ENCODE data around the gene AKIRIN2. TPM values are rescaled to one million over a fixed set of nuclear protein-coding genes. Genes with fewer than 3 reads are reported as not detected.

The AKIRIN2 gene
- total RNA-seq, 4 donors from 2014 or later = 15.3 to 35.4 (median 29.2) TPM

GRCh38 chr6:87731818-87732661 is 30.0 kb upstream of the AKIRIN2 start:
- Histone ChIP-seq H3K27me3 (no peaks in the 10 kb centered on the region), H3K4me3 (peak overlapping the region; percentile 9), H3K9me3 (no peaks in the 10 kb centered on the region), H3K4me1 (peaks cover 37% of the 10 kb centered on the region), H3K27ac (peak overlapping the region; percentile 82), H3K36me3 (no peaks in the 10 kb centered on the region)
- WGBS = 21% methylated on average over 4 of the region's 4 CpGs
- TF ChIP-seq EP300 (IDR thresholded peaks at IDR 0.05) = no peak
- peak in 2 of 3 donors; percentile 88 to 91 for TF ChIP-seq POLR2AphosphoS5 (IDR thresholded peaks at IDR 0.05)
- no peak for TF ChIP-seq POLR2A (IDR thresholded peaks at IDR 0.05)
- no peak for TF ChIP-seq CTCF (IDR thresholded peaks at IDR 0.05)
- DNase-seq (ENCODE audit: low spot score in 2 of 2) = peak; percentile 94 to 96

GRCh38 chr6:87731080-87731479 is 29.0 kb upstream of the AKIRIN2 start:
- Histone ChIP-seq H3K4me1 (peaks cover 37% of the 10 kb centered on the region), H3K4me3 (no peak overlapping the region), H3K9me3 (no peaks in the 10 kb centered on the region), H3K27ac (peak overlapping the region; percentile 82), H3K36me3 (no peaks in the 10 kb centered on the region), H3K27me3 (no peaks in the 10 kb centered on the region)
- TF ChIP-seq CTCF (IDR thresholded peaks at IDR 0.05) (no peak), POLR2AphosphoS5 (IDR thresholded peaks at IDR 0.05) (no peak), POLR2A (IDR thresholded peaks at IDR 0.05) (no peak), EP300 (IDR thresholded peaks at IDR 0.05) (no peak)
- no peak for DNase-seq (ENCODE audit: low spot score in 2 of 2)

- Histone ChIP-seq H3K27me3 (no peaks in the 10 kb centered on the region), H3K27ac (peak overlapping the region; percentile 37), H3K36me3 (no peaks in the 10 kb centered on the region), H3K9me3 (no peaks in the 10 kb centered on the region), H3K4me3 (no peak overlapping the region), H3K4me1 (peaks cover 37% of the 10 kb centered on the region)
- no peak for DNase-seq (ENCODE audit: low spot score in 2 of 2)
- 50% methylated on average over 6 of the region's 6 CpGs for WGBS
- TF ChIP-seq POLR2A (IDR thresholded peaks at IDR 0.05) = no peak
- TF ChIP-seq CTCF (IDR thresholded peaks at IDR 0.05) = no peak
- TF ChIP-seq POLR2AphosphoS5 (IDR thresholded peaks at IDR 0.05) = no peak
- no peak for TF ChIP-seq EP300 (IDR thresholded peaks at IDR 0.05)
Measured at GRCh38 chr6:87729965-87730719, 28.1 kb upstream of the AKIRIN2 start.

GRCh38 chr6:87728706-87729105 is 26.7 kb upstream of the AKIRIN2 start:
- Histone ChIP-seq H3K27me3 (no peaks in the 10 kb centered on the region), H3K36me3 (no peaks in the 10 kb centered on the region), H3K4me3 (no peak overlapping the region), H3K27ac (no peak overlapping the region), H3K9me3 (no peaks in the 10 kb centered on the region), H3K4me1 (peaks cover 40% of the 10 kb centered on the region)
- TF ChIP-seq EP300 (IDR thresholded peaks at IDR 0.05) (no peak), POLR2AphosphoS5 (IDR thresholded peaks at IDR 0.05) (no peak), POLR2A (IDR thresholded peaks at IDR 0.05) (no peak), CTCF (IDR thresholded peaks at IDR 0.05) (no peak)
- 18% methylated on average over 3 of the region's 3 CpGs for whole genome bisulfite sequencing
- DNase-seq (ENCODE audit: low spot score in 2 of 2) = no peak
